Gastrocnemius medialis (tissue), 4 donors: ENCODE measurements around the gene ZNF431. TPM values are rescaled to one million over a fixed set of nuclear protein-coding genes. Genes with fewer than 3 reads are reported as not detected.

Experiments
- ATAC-seq, 2 donors: fragments of 150-250 bp; one replicate each; pipeline ENCODE4 v1.9.1; 2016
- DNase-seq, 2 donors: peaks; one replicate each; pipeline ENCODE4 v3.0.0-alpha.2; 2019
- H3K27ac ChIP-seq, 4 donors: fragments of 200-600 bp; sonication (generic); 1 replicate in 1 of 4; 2 replicates in 3 of 4; pipeline ENCODE4 v1.5.1; 2016 to 2018; ENCODE audit warnings: mild to moderate bottlenecking in 2 of 4, moderate library complexity in 1 of 4
- H3K27me3 ChIP-seq, 3 donors: fragments of 200-600 bp; sonication (generic) in 2 of 3; 1 replicate in 1 of 3; 2 replicates in 2 of 3; pipeline versions ENCODE4 v1.5.1 to v1.6.0; 2016 to 2019; ENCODE audit warnings: mild to moderate bottlenecking in 1 of 3, moderate library complexity in 1 of 3
- H3K36me3 ChIP-seq, 2 donors: fragments of 200-600 bp; sonication (generic) in 1 of 2; one replicate each; pipeline ENCODE4 v1.5.1; 2017 to 2018
- H3K4me1 ChIP-seq, 2 donors: fragments of 200-600 bp; sonication (generic) in 1 of 2; one replicate each; pipeline ENCODE4 v1.5.1; 2016 to 2017; ENCODE audit warnings: mild to moderate bottlenecking in 2 of 2
- H3K4me3 ChIP-seq, 4 donors: fragments of 200-600 bp; sonication (generic) in 3 of 4; 1 replicate in 1 of 4; 2 replicates in 3 of 4; pipeline ENCODE4 v1.5.1; 2016 to 2019; ENCODE audit warnings: mild to moderate bottlenecking in 2 of 4
- H3K9me3 ChIP-seq, 3 donors: fragments of 200-600 bp; sonication (generic) in 2 of 3; 1 replicate in 1 of 3; 2 replicates in 2 of 3; pipeline ENCODE4 v1.5.1; 2016 to 2019
- POLR2A ChIP-seq, 2 donors: fragments of 450-650 bp; IDR thresholded peaks; one replicate each; pipeline ENCODE4 v1.6.1; 2017; ENCODE audit warnings: antibody characterized with exemption in 2 of 2, mild to moderate bottlenecking in 2 of 2, moderate library complexity in 2 of 2
- in situ Hi-C, 4 donors: fragments of 200-750 bp; cut with MboI; loops; one replicate each; pipeline versions ENCODE4 v1.15.0 to v1.8.0; 2017; ENCODE audit warnings: low sequenced_read_pairs in 4 of 4
- intact Hi-C: fragments of 100-400 bp; cut with DNase I; formaldehyde crosslinking; loops from one replicate; pipeline ENCODE4 v1.15.1; 2023; ENCODE audit warnings: low total_unique reads
- total RNA-seq, 4 donors: library from RNA; depleted of rRNA; stranded (reverse); fragments of >200 nt; gene quantifications; one replicate each; pipeline versions ENCODE4 v1.1.0 to v1.2.3, GENCODE V29; 2016
- TF ChIP-seq, protein P1 (sequence below), 5 experiments: fragments of 450-650 bp in 3 of 5; fragments of 200-600 bp in 2 of 5; sonication (generic) in 2 of 5; IDR thresholded peaks in 4 of 5; conservative IDR thresholded peaks in 1 of 5; 1 replicate in 4 of 5; 2 replicates in 1 of 5; pipeline ENCODE4 v1.5.1; 2016 to 2019; ENCODE audit warnings: antibody characterized with exemption in 5 of 5, mild to moderate bottlenecking in 3 of 5, moderate library complexity in 3 of 5

The ZNF431 gene
- total RNA-seq, 4 donors from 2014 or later, result 5.1 to 7.6 (median 6.7) TPM

DNA sequence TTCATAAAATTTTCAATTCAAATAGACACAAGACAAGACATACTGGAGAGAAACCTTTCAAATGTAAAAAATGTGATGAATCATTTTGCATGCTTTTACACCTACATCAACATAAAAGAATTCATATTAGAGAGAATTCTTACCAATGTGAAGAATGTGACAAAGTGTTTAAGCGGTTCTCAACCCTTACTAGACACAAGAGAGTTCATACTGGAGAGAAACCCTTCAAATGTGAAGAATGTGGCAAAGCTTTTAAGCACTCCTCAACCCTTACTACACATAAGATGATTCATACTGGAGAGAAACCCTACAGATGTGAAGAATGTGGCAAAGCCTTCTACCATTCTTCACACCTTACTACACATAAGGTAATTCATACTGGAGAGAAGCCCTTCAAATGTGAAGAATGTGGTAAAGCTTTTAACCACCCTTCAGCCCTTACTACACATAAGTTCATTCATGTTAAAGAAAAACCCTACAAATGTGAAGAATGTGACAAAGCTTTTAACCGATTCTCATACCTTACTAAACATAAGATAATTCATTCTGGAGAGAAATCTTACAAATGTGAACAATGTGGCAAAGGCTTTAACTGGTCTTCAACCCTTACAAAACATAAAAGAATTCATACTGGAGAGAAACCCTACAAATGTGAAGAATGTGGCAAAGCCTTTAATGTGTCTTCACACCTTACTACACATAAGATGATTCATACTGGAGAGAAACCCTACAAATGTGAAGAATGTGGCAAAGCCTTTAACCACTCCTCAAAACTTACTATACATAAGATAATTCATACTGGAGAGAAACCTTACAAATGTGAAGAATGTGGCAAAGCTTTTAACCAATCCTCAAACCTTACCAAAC is 24.6 kb upstream of the ZNF431 start:
- H3K4me3 ChIP-seq, result no peak overlapping the region
- no peaks in the 10 kb centered on the region for H3K9me3 ChIP-seq
- H3K36me3 ChIP-seq, result peaks cover 0 to 22% of the 10 kb centered on the region in 2 donors
- in situ Hi-C loops (no loop called here), intact Hi-C loops (no loop called here)
- no peak for DNase-seq
- H3K4me1 ChIP-seq, result no peaks in the 10 kb centered on the region
- TF ChIP-seq POLR2A (IDR thresholded peaks at IDR 0.05), result no peak
- TF ChIP-seq, protein P1, sequence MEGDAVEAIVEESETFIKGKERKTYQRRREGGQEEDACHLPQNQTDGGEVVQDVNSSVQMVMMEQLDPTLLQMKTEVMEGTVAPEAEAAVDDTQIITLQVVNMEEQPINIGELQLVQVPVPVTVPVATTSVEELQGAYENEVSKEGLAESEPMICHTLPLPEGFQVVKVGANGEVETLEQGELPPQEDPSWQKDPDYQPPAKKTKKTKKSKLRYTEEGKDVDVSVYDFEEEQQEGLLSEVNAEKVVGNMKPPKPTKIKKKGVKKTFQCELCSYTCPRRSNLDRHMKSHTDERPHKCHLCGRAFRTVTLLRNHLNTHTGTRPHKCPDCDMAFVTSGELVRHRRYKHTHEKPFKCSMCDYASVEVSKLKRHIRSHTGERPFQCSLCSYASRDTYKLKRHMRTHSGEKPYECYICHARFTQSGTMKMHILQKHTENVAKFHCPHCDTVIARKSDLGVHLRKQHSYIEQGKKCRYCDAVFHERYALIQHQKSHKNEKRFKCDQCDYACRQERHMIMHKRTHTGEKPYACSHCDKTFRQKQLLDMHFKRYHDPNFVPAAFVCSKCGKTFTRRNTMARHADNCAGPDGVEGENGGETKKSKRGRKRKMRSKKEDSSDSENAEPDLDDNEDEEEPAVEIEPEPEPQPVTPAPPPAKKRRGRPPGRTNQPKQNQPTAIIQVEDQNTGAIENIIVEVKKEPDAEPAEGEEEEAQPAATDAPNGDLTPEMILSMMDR (IDR thresholded peaks at IDR 0.05 in 4 of 5, conservative IDR thresholded peaks at IDR 0.05 in 1 of 5), result no peak
- H3K27ac ChIP-seq, result no peak overlapping the region
- ATAC-seq, result no peak
- H3K27me3 ChIP-seq, result no peaks in the 10 kb centered on the region

DNA sequence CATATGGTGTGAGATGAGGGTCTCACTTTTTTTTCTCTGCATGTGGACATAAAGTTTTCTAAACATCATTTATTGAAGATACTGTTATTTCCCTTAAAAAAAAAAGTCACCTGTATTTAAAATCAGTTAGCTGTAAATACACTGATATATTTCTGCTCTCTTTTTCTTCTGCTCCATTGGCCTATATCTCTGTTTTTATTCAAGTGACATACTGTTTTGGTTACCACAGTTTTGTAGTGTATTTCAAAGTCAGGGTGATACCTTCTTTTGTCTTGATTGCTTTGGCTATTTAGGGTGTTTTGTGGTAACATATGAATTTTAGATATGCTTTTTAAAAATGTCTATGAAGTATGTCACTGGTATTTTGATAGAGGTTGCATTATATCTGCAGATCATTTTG is 15.8 kb upstream of the ZNF431 start:
- Histone ChIP-seq H3K27me3 (no peaks in the 10 kb centered on the region), H3K27ac (no peak overlapping the region), H3K4me1 (no peaks in the 10 kb centered on the region), H3K4me3 (no peak overlapping the region), H3K9me3 (no peaks in the 10 kb centered on the region), H3K36me3 (no peaks in the 10 kb centered on the region)
- no peak for TF ChIP-seq POLR2A (IDR thresholded peaks at IDR 0.05)
- TF ChIP-seq, protein P1 (IDR thresholded peaks at IDR 0.05 in 4 of 5, conservative IDR thresholded peaks at IDR 0.05 in 1 of 5), result no peak
- in situ Hi-C loops (no loop called here), intact Hi-C loops (no loop called here)
- no peak for DNase-seq
- no peak for ATAC-seq

DNA sequence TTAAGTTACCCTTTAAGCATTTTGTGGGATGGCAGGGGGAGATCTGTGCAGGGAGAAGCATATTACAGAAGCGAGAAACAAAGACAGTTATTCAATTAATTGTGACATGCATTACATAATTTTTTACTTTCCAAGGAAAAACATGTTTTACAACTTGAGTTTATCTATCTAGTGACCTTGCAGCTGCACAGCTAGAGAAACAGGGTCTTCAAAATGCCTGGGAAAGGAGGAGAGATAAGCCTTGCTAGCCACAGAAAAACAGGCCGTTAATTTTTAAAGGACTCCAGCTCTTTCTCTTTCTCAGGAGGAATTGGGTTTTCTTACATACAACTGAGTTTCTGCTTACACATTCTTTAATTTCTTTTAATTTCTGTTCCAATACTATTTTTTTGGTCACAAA is 14.8 kb upstream of the ZNF431 start:
- in situ Hi-C loops, result no loop called here
- Histone ChIP-seq H3K36me3 (no peaks in the 10 kb centered on the region), H3K9me3 (no peaks in the 10 kb centered on the region), H3K27me3 (no peaks in the 10 kb centered on the region), H3K27ac (no peak overlapping the region), H3K4me3 (no peak overlapping the region), H3K4me1 (no peaks in the 10 kb centered on the region)
- DNase-seq (no peak), ATAC-seq (no peak)
- no peak for TF ChIP-seq POLR2A (IDR thresholded peaks at IDR 0.05)
- TF ChIP-seq, protein P1 (IDR thresholded peaks at IDR 0.05 in 4 of 5, conservative IDR thresholded peaks at IDR 0.05 in 1 of 5), result no peak
- intact Hi-C loops, result no loop called here

DNA sequence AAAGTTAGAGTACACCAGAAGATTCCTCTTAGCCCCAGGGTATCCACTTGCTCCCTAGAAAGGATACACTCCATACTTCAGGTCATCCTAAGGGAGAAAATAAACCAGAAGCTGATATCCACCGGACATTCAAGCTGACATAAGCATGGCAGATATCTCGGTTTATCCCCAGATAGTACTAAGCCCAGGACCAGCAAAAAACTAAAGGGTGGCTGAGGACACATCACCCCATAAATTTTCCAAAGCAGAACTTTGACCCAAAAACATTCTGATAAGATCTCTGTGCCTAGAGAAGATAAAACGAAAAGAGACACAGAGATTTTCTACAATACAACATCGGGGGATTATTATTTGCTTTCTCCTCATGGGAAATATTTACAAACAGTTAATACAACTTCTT is 13.9 kb upstream of the ZNF431 start:
- H3K9me3 ChIP-seq, result no peaks in the 10 kb centered on the region
- H3K4me3 ChIP-seq, result no peak overlapping the region
- in situ Hi-C loops, result no loop called here
- H3K36me3 ChIP-seq, result no peaks in the 10 kb centered on the region
- no peaks in the 10 kb centered on the region for H3K27me3 ChIP-seq
- no peaks in the 10 kb centered on the region for H3K4me1 ChIP-seq
- DNase-seq (no peak), ATAC-seq (no peak)
- TF ChIP-seq, protein P1 (IDR thresholded peaks at IDR 0.05 in 4 of 5, conservative IDR thresholded peaks at IDR 0.05 in 1 of 5), result no peak
- no peak for TF ChIP-seq POLR2A (IDR thresholded peaks at IDR 0.05)
- H3K27ac ChIP-seq, result no peak overlapping the region
- intact Hi-C loops, result no loop called here
